RWPE2 (cell line): Measurements from ENCODE around the gene DIP2C.

Experiments
- ATAC-seq: fragments of 200-7000 bp; cut with Tn5 transposase; 3 replicates; pipeline ENCODE4 v1.9.1; 2021; ENCODE audit warnings: low read depth
- DNase-seq: peaks from one replicate; pipeline ENCODE4 v3.0.0-alpha.2; 2020; ENCODE audit warnings: low spot score
- H3K27ac ChIP-seq: fragments of 450-650 bp; 2 replicates; pipeline ENCODE4 v1.5.1; 2017; ENCODE audit warnings: mild to moderate bottlenecking; ENCODE audit not compliant: poor library complexity, severe bottlenecking
- H3K27me3 ChIP-seq: fragments of 250-450 bp; sonication (Bioruptor Pico); 2 replicates; pipeline ENCODE4 v1.5.1; 2021; ENCODE audit warnings: mild to moderate bottlenecking, moderate library complexity; ENCODE audit not compliant: insufficient read depth, poor library complexity, severe bottlenecking
- H3K36me3 ChIP-seq: fragments of 250-450 bp; sonication (Bioruptor Pico); 2 replicates; pipeline ENCODE4 v1.5.1; 2020; ENCODE audit warnings: low read depth, mild to moderate bottlenecking, moderate library complexity
- H3K4me1 ChIP-seq: fragments of 250-450 bp; sonication (Bioruptor Pico); 2 replicates; pipeline ENCODE4 v1.5.1; 2021; ENCODE audit warnings: mild to moderate bottlenecking, moderate library complexity; ENCODE audit not compliant: insufficient read depth, poor library complexity, severe bottlenecking
- H3K4me3 ChIP-seq: fragments of 250-450 bp; sonication (Bioruptor Pico); 2 replicates; pipeline ENCODE4 v1.5.1; 2021; ENCODE audit warnings: mild to moderate bottlenecking, moderate library complexity; ENCODE audit not compliant: severe bottlenecking
- H3K9me3 ChIP-seq: fragments of 250-450 bp; sonication (Bioruptor Pico); 2 replicates; pipeline ENCODE4 v1.5.1; 2021; ENCODE audit warnings: mild to moderate bottlenecking, moderate library complexity; ENCODE audit not compliant: severe bottlenecking
- CTCF ChIP-seq: fragments of 450-650 bp; IDR thresholded peaks from one replicate; pipeline ENCODE4 v1.5.1; 2017; ENCODE audit warnings: mild to moderate bottlenecking, moderate library complexity; ENCODE audit not compliant: poor library complexity, severe bottlenecking

The DIP2C gene

GRCh38 chr10:275680-276079 lies 413.8 kb downstream of the DIP2C start:
- Histone ChIP-seq H3K27me3 (no peaks in the 10 kb centered on the region), H3K9me3 (no peaks in the 10 kb centered on the region), H3K4me1 (no peaks in the 10 kb centered on the region), H3K4me3 (no peak overlapping the region), H3K36me3 (no peaks in the 10 kb centered on the region), H3K27ac (no peak overlapping the region)
- DNase-seq (no peak), ATAC-seq (no peak)
- TF ChIP-seq CTCF, result no peak

GRCh38 chr10:274866-275265 lies 414.6 kb downstream of the DIP2C start:
- Histone ChIP-seq H3K9me3 (no peaks in the 10 kb centered on the region), H3K4me3 (no peak overlapping the region), H3K4me1 (no peaks in the 10 kb centered on the region), H3K36me3 (no peaks in the 10 kb centered on the region), H3K27me3 (no peaks in the 10 kb centered on the region), H3K27ac (no peak overlapping the region)
- DNase-seq (no peak), ATAC-seq (no peak)
- no peak for TF ChIP-seq CTCF

- H3K36me3 ChIP-seq, result no peaks in the 10 kb centered on the region
- no peak for TF ChIP-seq CTCF
- no peaks in the 10 kb centered on the region for H3K9me3 ChIP-seq
- no peak for ATAC-seq
- no peak for DNase-seq
- no peak overlapping the region for H3K27ac ChIP-seq
- no peak overlapping the region for H3K4me3 ChIP-seq
- H3K4me1 ChIP-seq, result no peaks in the 10 kb centered on the region
- no peaks in the 10 kb centered on the region for H3K27me3 ChIP-seq
Observed at GRCh38 chr10:273088-273487, 416.4 kb downstream of the DIP2C start.

- ATAC-seq (no peak), DNase-seq (no peak)
- Histone ChIP-seq H3K36me3 (no peaks in the 10 kb centered on the region), H3K9me3 (no peaks in the 10 kb centered on the region), H3K4me1 (peaks cover 7% of the 10 kb centered on the region), H3K27ac (no peak overlapping the region), H3K27me3 (no peaks in the 10 kb centered on the region), H3K4me3 (no peak overlapping the region)
- TF ChIP-seq CTCF, result no peak
Observed at GRCh38 chr10:271722-272121, 417.7 kb downstream of the DIP2C start.

GRCh38 chr10:271201-271600 lies 418.3 kb downstream of the DIP2C start:
- no peak for TF ChIP-seq CTCF
- Histone ChIP-seq H3K36me3 (no peaks in the 10 kb centered on the region), H3K4me3 (no peak overlapping the region), H3K4me1 (peaks cover 8% of the 10 kb centered on the region), H3K27ac (no peak overlapping the region), H3K9me3 (no peaks in the 10 kb centered on the region), H3K27me3 (no peaks in the 10 kb centered on the region)
- DNase-seq (no peak), ATAC-seq (no peak)
